GM12873 (cell line): ENCODE measurements around the gene UPF1.

Experiments
- TF ChIP-seq, protein P1 (sequence below): IDR thresholded peaks from 2 replicates; pipeline ENCODE4 v1.5.1; 2012; ENCODE audit warnings: low read depth, mild to moderate bottlenecking, moderate library complexity, low read length, control low read depth; ENCODE audit not compliant: insufficient read depth; ENCODE audit errors: missing control alignments

Gene UPF1

DNA sequence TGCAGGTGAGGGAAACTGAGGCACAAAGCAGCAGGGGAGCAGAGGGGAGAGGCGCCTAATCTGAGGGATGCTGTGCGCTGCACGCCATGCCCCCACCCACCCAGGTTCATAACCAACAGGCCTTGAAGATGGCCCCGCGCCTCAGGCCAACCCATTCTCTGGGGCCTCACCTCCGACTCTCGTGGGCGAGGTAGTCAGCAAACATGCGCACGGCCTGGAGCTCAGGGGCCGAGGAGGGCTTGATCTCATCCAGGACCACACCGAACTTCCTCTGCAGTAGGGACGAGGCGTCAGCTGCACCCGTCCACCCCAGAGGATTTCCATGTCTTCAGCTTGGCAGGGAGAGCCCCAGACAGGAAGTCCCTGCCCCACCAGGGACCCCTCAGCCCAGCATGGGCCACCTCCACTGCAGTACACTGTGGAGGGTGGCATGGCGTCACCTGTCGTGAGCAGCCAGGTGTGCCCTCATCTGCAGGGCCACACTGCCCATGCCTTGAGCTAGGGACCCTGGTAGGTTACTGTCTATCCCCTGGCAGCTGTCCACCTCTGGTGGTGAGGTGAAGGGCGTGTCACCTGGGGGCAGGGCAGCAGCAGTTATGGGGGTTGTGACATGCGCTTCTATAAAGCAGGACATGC, 79.2 kb downstream of the UPF1 start:
- TF ChIP-seq, protein P1, sequence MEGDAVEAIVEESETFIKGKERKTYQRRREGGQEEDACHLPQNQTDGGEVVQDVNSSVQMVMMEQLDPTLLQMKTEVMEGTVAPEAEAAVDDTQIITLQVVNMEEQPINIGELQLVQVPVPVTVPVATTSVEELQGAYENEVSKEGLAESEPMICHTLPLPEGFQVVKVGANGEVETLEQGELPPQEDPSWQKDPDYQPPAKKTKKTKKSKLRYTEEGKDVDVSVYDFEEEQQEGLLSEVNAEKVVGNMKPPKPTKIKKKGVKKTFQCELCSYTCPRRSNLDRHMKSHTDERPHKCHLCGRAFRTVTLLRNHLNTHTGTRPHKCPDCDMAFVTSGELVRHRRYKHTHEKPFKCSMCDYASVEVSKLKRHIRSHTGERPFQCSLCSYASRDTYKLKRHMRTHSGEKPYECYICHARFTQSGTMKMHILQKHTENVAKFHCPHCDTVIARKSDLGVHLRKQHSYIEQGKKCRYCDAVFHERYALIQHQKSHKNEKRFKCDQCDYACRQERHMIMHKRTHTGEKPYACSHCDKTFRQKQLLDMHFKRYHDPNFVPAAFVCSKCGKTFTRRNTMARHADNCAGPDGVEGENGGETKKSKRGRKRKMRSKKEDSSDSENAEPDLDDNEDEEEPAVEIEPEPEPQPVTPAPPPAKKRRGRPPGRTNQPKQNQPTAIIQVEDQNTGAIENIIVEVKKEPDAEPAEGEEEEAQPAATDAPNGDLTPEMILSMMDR: no peak

DNA sequence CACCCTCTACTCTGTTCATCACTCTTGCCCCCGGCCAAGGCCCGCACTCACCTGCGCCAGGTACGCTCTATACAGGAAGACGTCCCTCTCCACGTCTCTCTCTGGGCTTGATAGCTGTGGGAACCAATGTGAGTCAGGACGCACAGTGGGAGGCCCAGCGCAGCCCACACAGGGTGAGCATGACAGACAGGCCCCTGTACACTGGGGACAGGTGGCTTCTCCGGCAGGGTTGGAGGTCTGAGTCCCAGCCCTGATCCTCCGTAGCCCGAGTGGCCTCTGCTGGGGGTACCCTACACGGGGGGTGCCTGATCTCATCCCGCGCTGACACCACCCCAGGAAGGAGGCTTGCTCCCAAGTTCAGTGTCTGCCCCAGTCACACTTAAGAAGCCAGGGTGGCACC, 81.2 kb downstream of the UPF1 start:
- TF ChIP-seq, protein P1: no peak

DNA sequence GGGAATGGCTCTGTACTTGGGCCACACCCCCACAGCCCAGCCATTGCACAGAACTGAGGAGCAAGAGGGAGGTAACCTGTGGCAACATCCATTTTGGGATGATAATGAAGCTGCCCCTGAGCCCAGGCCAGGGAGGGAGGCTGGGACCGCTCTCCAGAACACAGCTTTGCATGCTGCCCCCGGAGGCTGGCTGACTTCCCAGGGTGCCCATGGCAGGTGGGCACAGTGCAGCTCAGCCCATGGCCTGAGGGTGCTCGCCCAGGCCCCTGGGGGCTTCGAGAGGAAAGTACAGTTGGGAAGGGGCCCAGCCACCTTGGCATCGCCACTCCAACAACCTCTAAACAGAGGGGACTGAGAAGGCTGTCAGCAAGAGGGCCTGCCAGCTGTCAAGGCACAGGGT, 81.7 kb downstream of the UPF1 start:
- TF ChIP-seq, protein P1: no peak

DNA sequence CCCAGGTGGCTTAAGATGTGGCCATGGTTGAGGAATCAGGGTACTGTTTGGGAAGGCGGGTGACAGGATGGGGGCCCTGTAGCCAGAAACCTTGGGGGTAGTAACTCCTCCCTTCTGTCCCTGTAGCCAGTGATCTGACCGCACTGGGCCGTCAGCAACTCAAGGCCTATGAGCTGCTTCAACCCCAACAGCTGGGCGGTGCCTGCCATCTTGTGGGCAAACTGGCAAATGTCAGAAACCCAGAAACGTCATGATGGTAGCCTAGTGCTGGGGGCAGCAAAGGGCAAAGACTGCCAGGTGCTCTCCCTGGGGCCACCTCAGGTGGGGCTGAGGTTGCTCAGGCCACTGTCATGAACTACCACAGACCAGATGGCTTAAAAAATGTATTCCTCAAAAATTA, 83.9 kb downstream of the UPF1 start:
- TF ChIP-seq, protein P1: peak; percentile 45
